ENCODE data around the gene LDLRAD3. TPM values are rescaled to one million over a fixed set of nuclear protein-coding genes. Genes with fewer than 3 reads are reported as not detected.
"Not testable (repeated sequence)": the region's sequence is repeated elsewhere in the genome, so short reads cannot be mapped to it uniquely, and the experiment has no call there.

Gene LDLRAD3
- polyA plus RNA-seq, 2 donors: 4.8 to 5.1 TPM

DNA sequence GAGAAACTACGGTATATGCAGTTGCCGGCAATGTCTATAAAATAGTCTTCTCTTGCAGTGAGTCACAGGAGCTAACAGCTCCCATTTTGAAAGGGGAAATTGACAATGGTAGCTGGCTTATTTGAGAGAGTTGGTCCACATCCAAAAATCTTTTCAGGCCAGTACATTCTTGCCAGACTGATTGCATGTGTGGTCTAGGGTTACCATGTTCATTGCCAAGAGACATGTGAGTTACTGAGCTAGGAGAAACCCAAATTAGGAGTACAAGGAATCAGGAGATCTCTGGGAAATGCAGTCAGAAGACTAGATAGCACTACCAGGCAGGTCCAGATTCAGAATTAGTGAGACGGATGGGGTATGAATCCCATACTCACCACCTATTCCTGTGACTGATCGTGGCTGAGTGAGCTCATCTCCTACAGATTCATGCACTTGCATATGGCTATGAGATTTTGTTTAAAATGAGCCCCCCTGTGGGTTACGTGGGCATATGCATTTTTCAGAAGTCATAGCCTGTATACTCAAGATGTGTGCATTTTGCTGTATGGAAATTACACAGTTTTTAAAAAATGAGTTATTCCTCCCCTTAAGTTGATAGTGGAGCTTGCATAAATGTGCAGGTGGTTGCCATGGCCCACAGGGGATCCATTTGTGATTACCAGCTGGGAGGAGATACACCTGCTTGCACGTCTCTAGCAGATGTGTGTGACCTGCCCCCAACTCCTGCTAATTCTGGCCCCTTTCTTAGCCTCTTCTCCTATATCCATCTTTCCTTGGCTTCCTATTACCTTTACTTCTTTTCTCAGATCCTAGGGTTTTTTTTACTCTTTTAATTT, 242.7 kb downstream of the LDLRAD3 start:
- Histone ChIP-seq H3K27me3 (ENCODE audit: control insufficient read depth in 1 of 2, insufficient read depth in 2 of 2, low read length in 2 of 2) (no peaks in the 10 kb centered on the region), H3K4me1 (ENCODE audit: control insufficient read depth in 2 of 2, insufficient read depth in 2 of 2, low read length in 1 of 2) (no peaks in the 10 kb centered on the region), H3K36me3 (ENCODE audit: control insufficient read depth in 2 of 2, insufficient read depth in 2 of 2, low read length in 1 of 2) (no peaks in the 10 kb centered on the region), H3K4me3 (ENCODE audit: low read depth in 1 of 2, low read length in 2 of 2) (no peak overlapping the region), H3K9me3 (ENCODE audit: control insufficient read depth in 2 of 2, insufficient read depth in 1 of 2, low read depth in 1 of 2, low read length in 1 of 2) (no peaks in the 10 kb centered on the region), H3K27ac (ENCODE audit: low read depth in 2 of 2, low read length in 1 of 2) (no peak overlapping the region)
- 65 to 77% methylated on average over 6 of the region's 6 CpGs for WGBS, 2 donors

DNA sequence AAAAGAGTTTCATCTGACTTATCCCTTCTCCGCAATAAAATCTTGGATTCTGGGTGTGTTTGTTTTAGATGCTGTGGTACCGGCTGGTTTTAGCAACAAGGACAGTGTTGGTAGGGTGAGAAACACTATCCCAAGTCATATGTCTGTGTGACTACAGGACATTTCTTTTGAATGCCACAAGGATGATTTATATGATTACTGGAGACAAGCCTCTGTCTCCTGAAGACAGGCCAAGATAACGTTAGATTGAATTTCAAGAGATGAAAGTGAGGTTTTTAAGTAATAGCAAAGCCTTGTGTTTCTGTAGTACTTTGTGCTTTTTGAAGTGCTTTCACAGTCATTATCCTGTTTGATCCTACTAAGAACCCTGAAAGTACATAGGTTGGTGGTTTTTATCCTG, 243.8 kb downstream of the LDLRAD3 start:
- Histone ChIP-seq H3K4me1 (ENCODE audit: control insufficient read depth in 2 of 2, insufficient read depth in 2 of 2, low read length in 1 of 2) (no peaks in the 10 kb centered on the region), H3K9me3 (ENCODE audit: control insufficient read depth in 2 of 2, insufficient read depth in 1 of 2, low read depth in 1 of 2, low read length in 1 of 2) (no peaks in the 10 kb centered on the region), H3K4me3 (ENCODE audit: low read depth in 1 of 2, low read length in 2 of 2) (no peak overlapping the region), H3K27ac (ENCODE audit: low read depth in 2 of 2, low read length in 1 of 2) (no peak overlapping the region), H3K27me3 (ENCODE audit: control insufficient read depth in 1 of 2, insufficient read depth in 2 of 2, low read length in 2 of 2) (no peaks in the 10 kb centered on the region), H3K36me3 (ENCODE audit: control insufficient read depth in 2 of 2, insufficient read depth in 2 of 2, low read length in 1 of 2) (no peaks in the 10 kb centered on the region)
- 88 to 90% methylated on average over 3 of the region's 3 CpGs for WGBS, 2 donors

DNA sequence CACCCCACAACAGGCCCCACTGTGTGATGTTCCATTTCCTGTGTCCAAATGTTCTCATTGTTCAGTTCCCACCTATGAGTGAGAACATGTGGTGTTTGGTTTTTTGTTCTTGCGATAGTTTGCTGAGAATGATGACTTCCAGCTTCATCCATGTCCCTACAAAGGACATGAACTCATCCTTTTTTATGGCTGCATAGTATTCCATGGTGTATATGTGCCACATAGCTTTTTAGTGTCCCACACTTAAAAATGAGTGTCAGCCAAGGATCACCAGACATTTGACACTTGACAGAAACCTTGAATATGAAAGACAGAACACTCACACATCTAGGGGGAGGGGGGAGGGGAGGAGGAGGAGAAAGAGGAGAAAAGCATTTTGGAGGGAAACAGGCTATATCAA, 245.9 kb downstream of the LDLRAD3 start:
- H3K27ac ChIP-seq (ENCODE audit: low read depth in 2 of 2, low read length in 1 of 2); H3K27me3 ChIP-seq (ENCODE audit: control insufficient read depth in 1 of 2, insufficient read depth in 2 of 2, low read length in 2 of 2); H3K36me3 ChIP-seq (ENCODE audit: control insufficient read depth in 2 of 2, insufficient read depth in 2 of 2, low read length in 1 of 2); H3K4me3 ChIP-seq (ENCODE audit: low read depth in 1 of 2, low read length in 2 of 2); H3K9me3 ChIP-seq (ENCODE audit: control insufficient read depth in 2 of 2, insufficient read depth in 1 of 2, low read depth in 1 of 2, low read length in 1 of 2); H3K4me1 ChIP-seq (ENCODE audit: control insufficient read depth in 2 of 2, insufficient read depth in 2 of 2, low read length in 1 of 2): not testable (repeated sequence)
- 90 to 95% methylated on average over 1 of the region's 1 CpG for WGBS, 2 donors

DNA sequence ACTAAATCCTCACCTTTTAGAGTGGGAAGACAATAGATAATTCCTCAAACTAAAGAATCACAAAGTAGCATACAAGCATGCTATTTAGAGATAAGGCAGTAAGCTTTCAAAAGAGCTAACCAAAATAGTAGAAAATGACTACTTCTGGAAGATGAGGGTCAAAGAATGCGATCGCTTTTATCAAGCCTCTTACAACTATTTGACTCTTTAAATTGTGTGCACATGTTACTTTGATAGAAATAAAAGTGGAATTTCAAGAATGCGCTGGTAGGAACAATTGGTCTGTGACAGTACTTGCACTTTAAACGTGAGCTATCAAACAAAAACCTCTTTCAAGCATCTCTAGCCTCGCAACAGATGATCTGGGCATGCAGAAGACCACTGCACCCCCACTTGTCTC, 248.1 kb downstream of the LDLRAD3 start:
- WGBS, 2 donors: 90% methylated on average over 5 of the region's 5 CpGs
- Histone ChIP-seq H3K36me3 (ENCODE audit: control insufficient read depth in 2 of 2, insufficient read depth in 2 of 2, low read length in 1 of 2) (no peaks in the 10 kb centered on the region), H3K4me1 (ENCODE audit: control insufficient read depth in 2 of 2, insufficient read depth in 2 of 2, low read length in 1 of 2) (no peaks in the 10 kb centered on the region), H3K27ac (ENCODE audit: low read depth in 2 of 2, low read length in 1 of 2) (no peak overlapping the region), H3K4me3 (ENCODE audit: low read depth in 1 of 2, low read length in 2 of 2) (no peak overlapping the region), H3K9me3 (ENCODE audit: control insufficient read depth in 2 of 2, insufficient read depth in 1 of 2, low read depth in 1 of 2, low read length in 1 of 2) (no peaks in the 10 kb centered on the region), H3K27me3 (ENCODE audit: control insufficient read depth in 1 of 2, insufficient read depth in 2 of 2, low read length in 2 of 2) (no peaks in the 10 kb centered on the region)

DNA sequence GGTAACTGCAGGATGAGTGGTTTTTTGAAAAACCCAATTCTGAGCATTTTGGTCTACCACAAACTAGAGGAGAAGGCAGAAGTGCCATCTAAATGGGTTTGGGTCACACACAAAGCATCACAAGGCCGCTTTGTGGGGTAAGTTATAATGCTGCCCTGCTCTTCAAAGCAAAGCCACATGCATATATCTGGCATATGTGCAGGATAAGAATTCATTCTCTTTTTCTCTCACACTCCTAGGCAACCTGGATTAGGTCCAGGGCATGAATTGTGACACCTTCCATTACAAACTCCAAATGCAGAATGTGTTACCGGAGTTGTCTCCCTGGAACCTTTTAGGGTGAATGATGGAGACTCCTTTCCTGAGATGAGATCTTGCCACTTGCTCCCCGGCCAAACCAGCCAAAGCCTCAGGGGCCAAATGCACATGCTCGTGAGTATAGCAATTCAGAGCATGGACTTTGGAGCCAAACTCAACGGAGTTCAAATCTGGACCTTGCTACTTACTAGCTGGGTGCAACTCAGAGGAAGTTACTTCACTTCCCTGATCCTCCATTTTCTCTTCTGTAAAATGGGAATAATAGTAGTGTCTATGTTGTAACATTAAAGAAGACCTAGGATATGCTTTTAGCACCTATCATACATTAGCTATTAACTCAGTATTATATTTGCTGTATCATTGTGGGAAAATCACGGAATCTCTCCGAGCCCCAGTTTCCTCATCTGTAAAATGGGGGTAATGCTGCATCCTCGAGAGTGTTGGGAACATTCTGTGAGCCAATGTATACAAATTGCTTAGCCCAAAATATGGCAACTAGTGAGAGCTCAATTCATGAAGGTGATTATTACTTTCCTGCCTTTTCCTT, 248.8 kb downstream of the LDLRAD3 start:
- Histone ChIP-seq H3K4me1 (ENCODE audit: control insufficient read depth in 2 of 2, insufficient read depth in 2 of 2, low read length in 1 of 2) (no peaks in the 10 kb centered on the region), H3K9me3 (ENCODE audit: control insufficient read depth in 2 of 2, insufficient read depth in 1 of 2, low read depth in 1 of 2, low read length in 1 of 2) (no peaks in the 10 kb centered on the region), H3K27ac (ENCODE audit: low read depth in 2 of 2, low read length in 1 of 2) (no peak overlapping the region), H3K36me3 (ENCODE audit: control insufficient read depth in 2 of 2, insufficient read depth in 2 of 2, low read length in 1 of 2) (no peaks in the 10 kb centered on the region), H3K4me3 (ENCODE audit: low read depth in 1 of 2, low read length in 2 of 2) (no peak overlapping the region), H3K27me3 (ENCODE audit: control insufficient read depth in 1 of 2, insufficient read depth in 2 of 2, low read length in 2 of 2) (no peaks in the 10 kb centered on the region)
- WGBS, 2 donors: 83 to 91% methylated on average over 8 of the region's 8 CpGs

DNA sequence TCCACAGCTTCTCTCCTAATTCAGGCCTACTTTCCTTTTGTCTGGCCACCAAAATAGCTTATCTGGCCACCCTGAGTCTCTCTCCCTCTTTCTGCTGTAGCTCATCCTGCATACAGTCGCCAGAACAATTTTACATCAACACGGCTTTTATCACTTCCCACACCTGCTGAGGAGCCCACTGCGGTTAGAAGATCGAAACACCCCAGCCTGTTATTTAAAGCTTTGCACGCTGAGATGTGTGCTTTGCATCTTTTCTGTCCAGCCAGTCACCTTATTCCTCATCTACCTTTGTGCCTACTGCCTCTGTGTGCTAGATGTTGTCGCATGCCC, 249.4 kb downstream of the LDLRAD3 start:
- Histone ChIP-seq H3K9me3 (ENCODE audit: control insufficient read depth in 2 of 2, insufficient read depth in 1 of 2, low read depth in 1 of 2, low read length in 1 of 2) (no peaks in the 10 kb centered on the region), H3K36me3 (ENCODE audit: control insufficient read depth in 2 of 2, insufficient read depth in 2 of 2, low read length in 1 of 2) (peaks cover 0 to under 1% of the 10 kb centered on the region in 2 donors), H3K27me3 (ENCODE audit: control insufficient read depth in 1 of 2, insufficient read depth in 2 of 2, low read length in 2 of 2) (no peaks in the 10 kb centered on the region), H3K4me3 (ENCODE audit: low read depth in 1 of 2, low read length in 2 of 2) (no peak overlapping the region), H3K27ac (ENCODE audit: low read depth in 2 of 2, low read length in 1 of 2) (no peak overlapping the region), H3K4me1 (ENCODE audit: control insufficient read depth in 2 of 2, insufficient read depth in 2 of 2, low read length in 1 of 2) (no peaks in the 10 kb centered on the region)
- WGBS, 2 donors: 92 to 95% methylated on average over 6 of the region's 6 CpGs

DNA sequence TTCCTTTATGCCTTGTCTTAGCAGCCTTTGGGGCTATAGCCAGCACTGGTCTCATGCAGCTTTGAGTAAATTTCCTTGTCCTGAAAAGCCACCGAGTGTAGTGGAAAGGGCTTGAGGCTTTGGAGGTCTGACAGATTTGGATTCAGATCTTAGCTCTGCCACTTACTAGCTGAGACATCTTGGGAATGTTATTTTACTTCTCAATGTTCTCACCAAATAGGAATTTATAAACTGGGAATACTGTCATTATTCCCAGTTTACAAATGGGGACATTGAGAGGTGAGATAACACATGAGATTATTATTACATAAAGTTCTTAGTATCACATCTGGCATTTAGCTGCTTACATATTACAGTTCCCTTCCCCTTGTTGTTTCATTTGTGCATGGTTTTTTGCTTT, 249.9 kb downstream of the LDLRAD3 start:
- Histone ChIP-seq H3K4me1 (ENCODE audit: control insufficient read depth in 2 of 2, insufficient read depth in 2 of 2, low read length in 1 of 2) (no peaks in the 10 kb centered on the region), H3K36me3 (ENCODE audit: control insufficient read depth in 2 of 2, insufficient read depth in 2 of 2, low read length in 1 of 2) (peaks cover 0 to 5% of the 10 kb centered on the region in 2 donors), H3K27me3 (ENCODE audit: control insufficient read depth in 1 of 2, insufficient read depth in 2 of 2, low read length in 2 of 2) (no peaks in the 10 kb centered on the region), H3K27ac (ENCODE audit: low read depth in 2 of 2, low read length in 1 of 2) (no peak overlapping the region), H3K9me3 (ENCODE audit: control insufficient read depth in 2 of 2, insufficient read depth in 1 of 2, low read depth in 1 of 2, low read length in 1 of 2) (no peaks in the 10 kb centered on the region), H3K4me3 (ENCODE audit: low read depth in 1 of 2, low read length in 2 of 2) (no peak overlapping the region)
- 73 to 79% methylated on average over 1 of the region's 1 CpG for WGBS, 2 donors

DNA sequence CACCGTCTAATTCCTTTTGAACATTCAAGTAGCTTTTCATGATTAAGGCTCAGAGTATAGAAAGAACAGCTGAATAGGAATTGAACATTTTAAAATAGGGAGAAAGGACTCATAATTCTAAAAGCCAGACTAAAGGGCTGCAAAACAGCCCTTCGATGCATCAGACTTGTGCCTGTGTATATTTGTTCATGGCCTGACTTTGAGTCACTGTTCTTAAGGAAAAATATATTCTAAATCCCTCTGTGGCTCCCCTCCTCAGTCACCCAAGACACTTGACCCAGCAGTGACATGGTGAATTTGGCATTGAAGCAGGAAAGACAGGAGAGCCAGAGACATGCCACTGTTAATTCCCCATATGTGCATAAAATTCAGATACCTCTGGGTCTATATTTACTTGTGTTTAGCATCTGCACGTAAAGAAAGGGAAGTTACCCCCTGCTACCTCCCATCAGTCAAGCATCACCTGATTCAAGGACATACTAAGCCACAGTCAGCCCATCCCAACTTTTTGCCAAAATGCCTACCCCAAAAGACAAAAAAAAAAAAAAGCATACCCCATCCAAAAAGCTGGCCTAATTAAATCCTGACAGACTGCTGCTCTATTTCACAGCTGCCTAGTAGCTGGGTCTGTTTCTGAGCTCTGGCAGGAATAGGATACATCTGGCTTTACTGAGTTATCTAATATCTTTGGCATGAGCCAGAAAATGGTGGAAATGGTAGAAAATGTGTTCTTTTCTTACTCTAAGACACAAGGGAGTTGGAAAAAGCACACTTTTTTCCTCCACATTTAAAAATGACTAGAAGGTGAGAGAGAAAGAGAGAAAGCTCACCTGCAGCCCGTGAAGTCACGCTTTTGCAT, 251.9 kb downstream of the LDLRAD3 start:
- H3K27ac ChIP-seq (ENCODE audit: low read depth in 2 of 2, low read length in 1 of 2): no peak overlapping the region
- no peaks in the 10 kb centered on the region for H3K4me1 ChIP-seq (ENCODE audit: control insufficient read depth in 2 of 2, insufficient read depth in 2 of 2, low read length in 1 of 2)
- H3K27me3 ChIP-seq (ENCODE audit: control insufficient read depth in 1 of 2, insufficient read depth in 2 of 2, low read length in 2 of 2): no peaks in the 10 kb centered on the region
- 64 to 66% methylated on average over 5 of the region's 5 CpGs for WGBS, 2 donors
- H3K4me3 ChIP-seq (ENCODE audit: low read depth in 1 of 2, low read length in 2 of 2): no peak overlapping the region
- H3K36me3 ChIP-seq (ENCODE audit: control insufficient read depth in 2 of 2, insufficient read depth in 2 of 2, low read length in 1 of 2): peaks cover 0 to 5% of the 10 kb centered on the region in 2 donors
- H3K9me3 ChIP-seq (ENCODE audit: control insufficient read depth in 2 of 2, insufficient read depth in 1 of 2, low read depth in 1 of 2, low read length in 1 of 2): no peaks in the 10 kb centered on the region

DNA sequence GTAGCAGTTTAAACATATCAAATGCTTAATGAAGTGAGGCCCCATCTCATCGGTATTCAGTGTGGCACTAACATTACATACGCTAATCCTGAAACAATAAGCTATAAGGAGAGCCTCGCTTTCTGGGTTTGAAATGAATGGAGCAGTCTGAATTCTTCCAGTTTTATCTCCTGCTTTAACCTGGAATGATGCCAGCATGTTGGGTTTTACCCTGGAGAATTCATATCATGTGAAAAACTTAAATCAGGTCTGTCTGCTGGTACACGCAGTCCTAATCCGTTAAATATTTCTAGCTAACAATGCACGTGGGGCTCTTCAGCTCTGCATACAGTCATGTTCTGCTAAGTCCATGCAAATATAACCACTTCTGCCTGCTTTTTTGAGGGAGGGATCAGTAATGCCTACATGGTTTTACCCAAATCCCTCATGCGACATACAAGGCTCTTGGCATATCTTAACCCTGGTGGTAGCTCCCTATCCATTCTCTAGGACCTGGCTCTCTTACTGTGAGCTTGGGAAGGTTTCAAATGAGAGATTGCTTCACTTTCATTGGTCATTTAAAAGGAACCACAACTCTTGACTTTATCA, 252.6 kb downstream of the LDLRAD3 start:
- Histone ChIP-seq H3K27ac (ENCODE audit: low read depth in 2 of 2, low read length in 1 of 2) (no peak overlapping the region), H3K9me3 (ENCODE audit: control insufficient read depth in 2 of 2, insufficient read depth in 1 of 2, low read depth in 1 of 2, low read length in 1 of 2) (no peaks in the 10 kb centered on the region)

More for the DNA sequence above, 252.6 kb downstream of the LDLRAD3 start:
- Histone ChIP-seq H3K36me3 (ENCODE audit: control insufficient read depth in 2 of 2, insufficient read depth in 2 of 2, low read length in 1 of 2) (peaks cover 0 to 5% of the 10 kb centered on the region in 2 donors), H3K4me1 (ENCODE audit: control insufficient read depth in 2 of 2, insufficient read depth in 2 of 2, low read length in 1 of 2) (no peaks in the 10 kb centered on the region), H3K4me3 (ENCODE audit: low read depth in 1 of 2, low read length in 2 of 2) (no peak overlapping the region), H3K27me3 (ENCODE audit: control insufficient read depth in 1 of 2, insufficient read depth in 2 of 2, low read length in 2 of 2) (no peaks in the 10 kb centered on the region)
- 72 to 75% methylated on average over 7 of the region's 7 CpGs for WGBS, 2 donors
